Cardiac fibroblast (primary cell): ENCODE results near the gene LAMB1.
"Not testable (repeated sequence)": the region's sequence is repeated elsewhere in the genome, so short reads cannot be mapped to it uniquely, and the experiment has no call there.

Experiments used
- DNase-seq, 2 donors: peaks; one replicate each; pipeline versions ENCODE4 v3.0.0 to v3.0.0-alpha.2; 2010; ENCODE audit warnings: low read depth in 2 of 2
- H3K4me3 ChIP-seq, 2 donors: replicated peaks in 1 of 2; 1 replicate in 1 of 2; 2 replicates in 1 of 2; pipeline ENCODE4 v1.5.1; 2011; ENCODE audit warnings: low read depth in 2 of 2, low read length in 2 of 2, mild to moderate bottlenecking in 2 of 2, moderate library complexity in 1 of 2
- TF ChIP-seq, protein P1 (sequence below): IDR thresholded peaks from one replicate; pipeline ENCODE4 v1.5.1; 2011; ENCODE audit warnings: low read depth, mild to moderate bottlenecking, low read length, inconsistent platforms

The LAMB1 gene

DNA sequence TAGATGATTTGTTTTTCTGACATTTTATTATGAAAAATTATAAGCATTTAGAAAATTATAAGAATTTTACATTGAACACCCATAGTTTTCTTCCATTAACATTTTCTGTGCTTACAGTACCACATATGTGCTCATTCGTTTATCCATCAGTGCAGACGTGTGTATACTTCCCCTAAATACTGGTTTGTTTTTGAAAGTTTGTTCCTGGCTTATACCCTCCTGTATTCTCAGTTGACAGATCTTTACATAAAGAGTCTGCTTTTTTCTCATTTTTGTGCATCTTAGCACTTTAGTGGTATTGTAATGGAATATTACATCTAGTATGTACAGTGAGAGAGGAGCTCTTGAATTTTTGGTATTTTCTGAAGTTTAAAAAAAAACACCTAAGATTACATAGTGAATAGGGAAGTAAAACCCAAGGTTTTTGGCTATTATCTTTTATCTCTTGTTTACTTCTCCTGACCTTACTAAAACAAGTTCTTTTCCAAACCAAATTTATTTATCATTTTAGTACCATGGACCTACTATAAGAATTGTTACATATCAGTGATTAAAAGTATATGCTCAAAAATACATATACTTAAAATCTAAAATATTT lies 103.9 kb downstream of the LAMB1 start:
- TF ChIP-seq, protein P1, sequence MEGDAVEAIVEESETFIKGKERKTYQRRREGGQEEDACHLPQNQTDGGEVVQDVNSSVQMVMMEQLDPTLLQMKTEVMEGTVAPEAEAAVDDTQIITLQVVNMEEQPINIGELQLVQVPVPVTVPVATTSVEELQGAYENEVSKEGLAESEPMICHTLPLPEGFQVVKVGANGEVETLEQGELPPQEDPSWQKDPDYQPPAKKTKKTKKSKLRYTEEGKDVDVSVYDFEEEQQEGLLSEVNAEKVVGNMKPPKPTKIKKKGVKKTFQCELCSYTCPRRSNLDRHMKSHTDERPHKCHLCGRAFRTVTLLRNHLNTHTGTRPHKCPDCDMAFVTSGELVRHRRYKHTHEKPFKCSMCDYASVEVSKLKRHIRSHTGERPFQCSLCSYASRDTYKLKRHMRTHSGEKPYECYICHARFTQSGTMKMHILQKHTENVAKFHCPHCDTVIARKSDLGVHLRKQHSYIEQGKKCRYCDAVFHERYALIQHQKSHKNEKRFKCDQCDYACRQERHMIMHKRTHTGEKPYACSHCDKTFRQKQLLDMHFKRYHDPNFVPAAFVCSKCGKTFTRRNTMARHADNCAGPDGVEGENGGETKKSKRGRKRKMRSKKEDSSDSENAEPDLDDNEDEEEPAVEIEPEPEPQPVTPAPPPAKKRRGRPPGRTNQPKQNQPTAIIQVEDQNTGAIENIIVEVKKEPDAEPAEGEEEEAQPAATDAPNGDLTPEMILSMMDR: no peak
- H3K4me3 ChIP-seq: no peak overlapping the region
- DNase-seq: no peak

DNA sequence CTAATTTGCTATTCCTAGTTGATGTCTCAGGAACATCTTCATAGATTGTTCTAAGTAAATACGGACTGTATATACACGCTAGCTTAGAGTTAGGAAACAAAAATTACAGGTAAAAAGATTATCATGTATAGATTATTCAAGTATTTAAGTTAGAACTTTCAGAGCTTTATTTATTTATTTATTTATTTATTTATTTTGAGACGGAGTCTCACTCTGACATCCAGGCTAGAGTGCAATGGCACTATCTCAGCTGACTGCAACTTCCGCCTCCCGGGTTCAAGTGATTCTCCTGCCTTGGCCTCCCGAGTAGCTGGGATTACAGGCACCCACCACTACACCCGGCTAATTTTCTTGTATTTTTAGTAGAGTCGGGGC lies 110.6 kb downstream of the LAMB1 start:
- H3K4me3 ChIP-seq: peak overlapping the region; percentile 70 to 82
- DNase-seq: not testable (repeated sequence)

DNA sequence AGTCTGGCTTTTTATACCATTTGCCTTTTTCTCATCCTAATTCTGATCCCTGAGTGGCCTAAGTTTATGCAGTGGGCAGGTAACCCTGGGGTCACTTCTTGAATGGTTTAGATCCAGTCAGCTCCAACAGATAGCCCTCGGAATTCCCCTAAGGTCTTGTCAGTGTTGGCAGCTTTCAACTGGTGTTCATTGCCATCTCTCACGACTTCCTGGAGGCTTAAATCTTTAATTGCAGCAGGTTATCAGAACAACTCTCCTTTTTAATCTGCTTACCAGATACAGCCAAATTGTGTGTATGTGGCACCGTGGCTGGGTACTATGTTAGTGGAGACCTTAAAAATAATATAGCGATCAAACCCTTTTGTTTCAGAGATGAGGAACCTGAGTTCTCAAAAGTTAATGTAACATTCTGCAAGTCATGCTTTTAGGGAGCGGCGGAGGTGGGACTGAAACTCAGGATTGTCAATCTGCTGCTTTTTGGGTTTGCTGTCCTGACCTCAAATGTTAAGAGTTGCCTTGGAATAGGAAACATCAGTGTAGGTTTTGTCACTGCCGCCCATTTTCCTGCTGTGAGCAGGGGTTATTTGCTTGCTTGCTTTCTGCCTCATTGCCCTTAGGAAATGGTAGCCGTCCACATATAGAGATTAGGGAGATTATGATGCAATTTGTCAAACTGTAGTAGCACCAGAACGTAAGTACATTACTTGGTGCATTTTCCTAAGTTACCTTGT lies 111.2 kb downstream of the LAMB1 start:
- DNase-seq: peak; percentile 20 to 55
- TF ChIP-seq, protein P1: no peak
- peak overlapping the region; percentile 70 to 82 for H3K4me3 ChIP-seq

DNA sequence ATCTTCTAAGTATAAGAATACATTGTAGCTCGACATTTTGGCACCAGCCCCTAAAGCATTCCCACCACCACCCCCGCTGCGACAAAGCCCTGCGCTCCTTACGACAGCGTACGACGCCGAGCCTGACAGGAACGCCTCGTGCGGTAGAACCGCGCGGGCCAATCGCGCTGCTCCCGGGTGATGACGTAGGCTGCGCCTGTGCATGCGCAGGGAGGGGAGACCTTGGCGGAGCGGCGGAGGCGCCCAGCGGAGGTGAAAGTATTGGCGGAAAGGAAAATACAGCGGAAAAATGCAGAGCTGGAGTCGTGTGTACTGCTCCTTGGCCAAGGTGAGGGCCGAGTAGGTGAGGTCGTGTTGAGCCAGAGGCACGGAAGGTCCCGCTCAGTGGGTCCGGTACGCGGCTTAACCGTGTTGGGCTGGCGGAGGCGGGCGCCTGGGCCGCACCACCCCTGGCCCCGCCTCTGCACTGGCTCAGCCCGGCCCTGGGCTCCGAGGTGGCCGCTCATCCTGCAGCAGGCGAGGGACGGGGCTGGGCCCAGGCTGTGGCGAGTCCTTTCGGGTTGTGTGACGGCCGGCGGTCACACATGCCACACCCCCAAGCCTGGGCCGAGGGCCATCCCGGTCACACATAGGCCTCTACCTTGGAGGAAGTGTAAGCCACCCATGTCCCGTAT lies 111.9 kb downstream of the LAMB1 start, which contains the start of gene DLD:
DLD (plus strand) TSS at position 222 of the 674 bp plus-strand sequence; CDS start at position 290, 68 bp downstream.
- DNase-seq: peak; percentile 92 to 94
- TF ChIP-seq, protein P1: no peak
- peak within 1 kb of the TSS; percentile 70 to 82 for H3K4me3 ChIP-seq

DNA sequence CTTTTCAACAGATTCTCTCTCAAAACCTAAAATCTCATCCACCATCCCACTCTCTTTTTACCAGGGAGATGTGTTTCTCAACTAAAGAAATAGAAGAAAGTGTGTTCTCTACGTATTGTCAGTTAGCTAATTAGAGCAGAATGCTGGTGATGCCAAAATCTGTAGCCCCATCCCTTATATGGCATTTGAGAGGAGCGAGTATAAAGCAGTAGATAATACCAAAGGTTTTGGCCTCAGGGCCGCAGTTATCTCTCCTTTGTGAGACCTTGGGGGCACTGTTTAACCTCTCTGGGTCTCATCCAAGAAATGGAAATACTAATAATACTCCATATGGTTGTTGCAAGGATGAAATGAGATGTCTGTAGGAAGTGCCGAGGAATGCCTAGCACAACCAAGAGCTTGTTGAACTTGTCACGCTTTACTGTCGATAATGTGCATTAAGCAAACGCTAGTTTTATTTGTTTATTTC lies 112.4 kb downstream of the LAMB1 start:
- H3K4me3 ChIP-seq: peak overlapping the region; percentile 70 to 82
- TF ChIP-seq, protein P1: no peak
- DNase-seq: no peak

DNA sequence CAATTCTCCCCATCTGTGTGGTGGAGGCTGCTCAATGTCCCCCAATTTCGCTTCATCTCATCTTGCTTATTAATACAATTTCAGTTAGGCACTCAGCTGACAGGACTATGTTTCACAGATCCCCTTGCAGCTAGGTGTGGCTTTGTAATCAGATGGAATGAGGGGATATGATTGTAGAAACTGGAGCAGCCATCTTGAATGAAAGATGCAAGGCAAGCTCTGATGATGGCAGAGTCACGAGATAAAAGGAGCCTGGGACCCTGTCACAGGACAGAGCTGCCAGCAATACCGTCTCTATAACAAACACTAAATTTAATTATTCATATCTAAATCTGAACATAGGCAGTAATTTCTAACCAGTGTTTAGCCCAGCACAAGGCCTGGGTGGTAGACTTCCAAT lies 113.0 kb downstream of the LAMB1 start:
- H3K4me3 ChIP-seq: no peak overlapping the region
- TF ChIP-seq, protein P1: no peak
- no peak for DNase-seq

DNA sequence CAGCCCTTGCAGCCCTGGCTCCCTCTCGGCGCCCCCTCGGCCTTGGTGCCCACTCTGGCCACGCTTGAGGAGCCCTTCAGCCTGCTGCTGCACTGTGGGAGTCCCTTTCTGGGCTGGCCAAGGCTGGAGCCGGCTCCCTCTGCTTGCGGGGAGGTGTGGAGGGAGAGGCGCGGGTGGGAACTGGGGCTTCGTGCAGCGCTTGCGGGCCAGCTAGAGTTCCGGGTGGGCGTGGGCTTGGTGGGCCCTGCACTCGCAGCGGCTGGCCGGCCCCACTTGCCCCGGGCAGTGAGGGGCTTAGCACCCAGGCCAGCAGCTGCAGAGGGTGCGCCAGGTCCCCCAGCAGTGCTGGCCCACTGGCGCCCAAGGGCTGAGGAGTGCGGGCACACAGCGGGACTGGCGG lies 115.1 kb downstream of the LAMB1 start:
- not testable (repeated sequence) for H3K4me3 ChIP-seq, DNase-seq
